A549 (cell line): ENCODE data around the gene GMCL2. TPM values are rescaled to one million over a fixed set of nuclear protein-coding genes. Genes with fewer than 3 reads are reported as not detected.
A peak's percentile ranks its signal among the peaks of the same experiment; 100 is the strongest.

ENCODE experiments used
- ATAC-seq, 2 experiments: fragments of 200-7000 bp in 1 of 2; fragments of >200 bp in 1 of 2; cut with Nextera tagmentation in 1 of 2; cut with Tn5 transposase in 1 of 2; 3 replicates each; pipeline versions ENCODE4 v1.8.0 to v1.9.1; 2018 to 2020; ENCODE audit warnings: mild to moderate bottlenecking in 1 of 2, moderate library complexity in 1 of 2
- CTCF ChIA-PET: fragments of 300-600 bp; sonication (Branson Sonifier 250); formaldehyde crosslinking; extraction: SDS; loops from one replicate; lab custom pipeline; 2021; ENCODE audit warnings: antibody characterized with exemption, inconsistent platforms; lab: Yijun Ruan, JAX
- POLR2A ChIA-PET: fragments of 350-600 bp; formaldehyde crosslinking; extraction: SDS; loops from one replicate; lab custom pipeline; 2021; ENCODE audit warnings: antibody characterized with exemption, inconsistent platforms; lab: Yijun Ruan, JAX
- DNase-seq, 2 experiments: peaks; one replicate each; pipeline versions ENCODE4 v3.0.0 to v3.0.0-alpha.2; 2011 to 2016; ENCODE audit warnings: low read depth in 1 of 2, low spot score in 1 of 2
- FAIRE-seq: peaks from 2 replicates; lab custom pipeline; 2011; peaks lifted over from hg19 to GRCh38; lab: Jason Lieb, UNC
- H3K27ac ChIP-seq, 2 experiments: fragments of >200 bp; sonication (Bioruptor Twin); formaldehyde crosslinking; 3 replicates each; pipeline ENCODE4 v1.5.1; 2016 to 2017
- H3K4me1 ChIP-seq: fragments of >200 bp; sonication (Bioruptor Twin); formaldehyde crosslinking; 3 replicates; pipeline ENCODE4 v1.6.1; 2016
- H3K4me2 ChIP-seq: fragments of >200 bp; sonication (Bioruptor Twin); formaldehyde crosslinking; 3 replicates; pipeline ENCODE4 v1.6.1; 2016
- H3K4me3 ChIP-seq: fragments of >200 bp; sonication (Bioruptor Twin); formaldehyde crosslinking; 3 replicates; pipeline ENCODE4 v1.5.1; 2016
- H3K9me3 ChIP-seq: fragments of >200 bp; sonication (Bioruptor Twin); formaldehyde crosslinking; 3 replicates; pipeline ENCODE4 v1.6.1; 2016
- BHLHE40 ChIP-seq: IDR thresholded peaks from 2 replicates; pipeline ENCODE4 v1.6.1; 2012; ENCODE audit warnings: low read depth, low read length, inconsistent platforms
- CBX2 ChIP-seq: fragments of 200-600 bp; sonication (generic); IDR thresholded peaks from 2 replicates; pipeline ENCODE4 v1.6.1; 2016; ENCODE audit warnings: low read depth, mild to moderate bottlenecking, borderline replicate concordance
- CBX8 ChIP-seq: fragments of 200-600 bp; sonication (generic); IDR thresholded peaks from 2 replicates; pipeline ENCODE4 v1.6.1; 2016
- EP300 ChIP-seq, 2 experiments: fragments of >200 bp; sonication (Bioruptor Twin); formaldehyde crosslinking; IDR thresholded peaks; 2 replicates in 1 of 2; 3 replicates in 1 of 2; pipeline ENCODE4 v1.6.1; 2016 to 2017
- ESRRA ChIP-seq: fragments of 150-350 bp; IDR thresholded peaks from 2 replicates; pipeline ENCODE4 v1.6.1; 2014; ENCODE audit warnings: mild to moderate bottlenecking, low read length, borderline replicate concordance
- FOSL2 ChIP-seq, 2 experiments: fragments of 450-650 bp in 1 of 2; fragments of >200 bp in 1 of 2; sonication (Bioruptor Twin) in 1 of 2; formaldehyde crosslinking; IDR thresholded peaks; 2 replicates each; pipeline versions ENCODE4 v1.5.0 to v1.6.1; 2016 to 2020; ENCODE audit warnings: mild to moderate bottlenecking in 1 of 2, moderate library complexity in 1 of 2
- GATA3 ChIP-seq: IDR thresholded peaks from 2 replicates; pipeline ENCODE4 v1.6.1; 2012; ENCODE audit warnings: borderline replicate concordance
- HEYL ChIP-seq: fragments of 250-450 bp; sonication (Bioruptor Pico); IDR thresholded peaks from 2 replicates; pipeline ENCODE4 v1.8.0; 2021; ENCODE audit warnings: mild to moderate bottlenecking, moderate library complexity
- JUN ChIP-seq, 2 experiments: fragments of >200 bp; sonication (Bioruptor Twin); formaldehyde crosslinking; IDR thresholded peaks; 2 replicates in 1 of 2; 3 replicates in 1 of 2; pipeline ENCODE4 v1.6.1; 2016 to 2017
- JUNB ChIP-seq: fragments of >200 bp; sonication (Bioruptor Twin); formaldehyde crosslinking; IDR thresholded peaks from 2 replicates; pipeline ENCODE4 v1.6.1; 2016
- KDM5A ChIP-seq: fragments of 200-600 bp; sonication (generic); IDR thresholded peaks from 2 replicates; pipeline ENCODE4 v1.6.1; 2016; ENCODE audit warnings: antibody characterized with exemption, mild to moderate bottlenecking
- MAFK ChIP-seq: fragments of 450-650 bp; IDR thresholded peaks from 2 replicates; pipeline ENCODE4 v1.6.1; 2014; ENCODE audit not compliant: partially characterized antibody
- PHF8 ChIP-seq: fragments of 200-600 bp; sonication (generic); IDR thresholded peaks from 2 replicates; pipeline ENCODE4 v1.6.1; 2016; ENCODE audit warnings: low read depth, mild to moderate bottlenecking, antibody characterized with exemption, moderate library complexity, borderline replicate concordance
- RFX5 ChIP-seq: fragments of 450-650 bp; IDR thresholded peaks from 2 replicates; pipeline ENCODE4 v1.7.1; 2014; ENCODE audit warnings: antibody characterized with exemption, mild to moderate bottlenecking, moderate library complexity
- RNF2 ChIP-seq: fragments of 200-600 bp; sonication (generic); IDR thresholded peaks from 2 replicates; pipeline ENCODE4 v1.6.1; 2016; ENCODE audit warnings: low read depth, mild to moderate bottlenecking, antibody characterized with exemption, moderate library complexity, borderline replicate concordance
- TFCP2L1 ChIP-seq: fragments of 250-450 bp; sonication (Bioruptor Pico); IDR thresholded peaks from 2 replicates; pipeline ENCODE4 v1.5.0; 2021; ENCODE audit warnings: mild to moderate bottlenecking
- TP53 ChIP-seq: fragments of 250-450 bp; sonication (Bioruptor Pico); IDR thresholded peaks from 2 replicates; pipeline ENCODE4 v1.5.0; 2021; ENCODE audit warnings: mild to moderate bottlenecking, moderate library complexity
- ZC3H11A ChIP-seq: fragments of 450-650 bp; IDR thresholded peaks from 2 replicates; pipeline ENCODE4 v1.6.1; 2014; ENCODE audit warnings: antibody characterized with exemption, mild to moderate bottlenecking
- ZFP36 ChIP-seq: fragments of 450-650 bp; IDR thresholded peaks from 2 replicates; pipeline ENCODE4 v1.6.1; 2014; ENCODE audit warnings: borderline replicate concordance; ENCODE audit not compliant: partially characterized antibody
- WGBS: methylation state at CpG from one replicate; pipeline ENCODE4 v1.1.6; 2017; ENCODE audit errors: missing lambda C conversion rate; 5-methylcytosine and 5-hydroxymethylcytosine counted together
- polyA plus RNA-seq, 4 experiments: library from polyadenylated mRNA; depleted of rRNA in 3 of 4; stranded (reverse); fragments of >200 nt; fragmentation: RNase III in 1 of 4; extraction: RNeasy Plus Mini Kit Qiagen cat#74134 plus additional on column Dnase treatment in 1 of 4; gene quantifications; 2 replicates in 3 of 4; 3 replicates in 1 of 4; pipeline ENCODE4 v1.2.3, GENCODE V29; 2011 to 2017
- TF ChIP-seq, protein P1 (sequence below): IDR thresholded peaks from 2 replicates; pipeline ENCODE4 v1.6.1; 2012
- TF ChIP-seq, protein P2 (sequence below): fragments of 250-450 bp; sonication (Bioruptor Pico); IDR thresholded peaks from 2 replicates; pipeline ENCODE4 v1.5.0; 2021; ENCODE audit warnings: mild to moderate bottlenecking, moderate library complexity, borderline replicate concordance

Gene GMCL2
- polyA plus RNA-seq, 2 of the 4 experiments (the other 2 are of a cell fraction), result not detected

DNA sequence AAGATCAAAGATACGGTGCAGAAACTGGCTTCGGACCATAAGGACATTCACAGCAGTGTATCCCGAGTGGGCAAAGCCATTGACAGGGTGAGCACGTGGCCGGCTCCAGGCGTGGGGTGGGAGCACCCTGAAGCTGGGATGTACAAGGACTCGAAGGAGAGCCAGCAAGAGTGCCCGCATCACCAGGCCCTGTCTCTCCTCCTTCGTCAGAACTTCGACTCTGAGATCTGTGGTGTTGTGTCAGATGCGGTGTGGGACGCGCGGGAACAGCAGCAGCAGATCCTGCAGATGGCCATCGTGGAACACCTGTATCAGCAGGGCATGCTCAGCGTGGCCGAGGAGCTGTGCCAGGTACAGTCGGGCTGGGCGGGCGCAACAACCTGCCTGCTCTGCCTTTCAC is 44.5 kb downstream of the GMCL2 start:
- Histone ChIP-seq H3K4me2 (no peak overlapping the region), H3K4me3 (no peak overlapping the region), H3K9me3 (no peaks in the 10 kb centered on the region)
- no peak for ATAC-seq
- FAIRE-seq, result no peak
- no peak for DNase-seq
- WGBS, result 91% methylated on average over 20 of the region's 20 CpGs
- TF ChIP-seq HEYL (CRISPR knock-in tag) (no peak), FOSL2 (IDR thresholded peaks at IDR 0.05) (no peak), FOSL2 (CRISPR knock-in tag; IDR thresholded peaks at IDR 0.05) (no peak), MAFK (no peak), ESRRA (no peak), BHLHE40 (no peak), KDM5A (no peak), RFX5 (no peak), JUN (IDR thresholded peaks at IDR 0.05) (no peak)
- TF ChIP-seq, protein P1, sequence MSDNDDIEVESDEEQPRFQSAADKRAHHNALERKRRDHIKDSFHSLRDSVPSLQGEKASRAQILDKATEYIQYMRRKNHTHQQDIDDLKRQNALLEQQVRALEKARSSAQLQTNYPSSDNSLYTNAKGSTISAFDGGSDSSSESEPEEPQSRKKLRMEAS, result no peak
- TF ChIP-seq, all 56 proteins: peak for 0
- ChIA-PET CTCF (interaction anchor here (1.0 to 9.3 kb wide), 5 partner anchors 9 to 66 kb away, joined by 3 to 174 read pairs (median 6); no protein-coding TSS in a partner anchor), POLR2A (interaction anchor here (1.9 kb wide), 1 partner anchor 11 kb away, joined by 7 read pairs; the partner anchor contains the start of gene NHP2)
- Histone ChIP-seq H3K27ac (no peak overlapping the region), H3K4me1 (peaks cover 8% of the 10 kb centered on the region; the same call in 2 of the 3 replicates)

DNA sequence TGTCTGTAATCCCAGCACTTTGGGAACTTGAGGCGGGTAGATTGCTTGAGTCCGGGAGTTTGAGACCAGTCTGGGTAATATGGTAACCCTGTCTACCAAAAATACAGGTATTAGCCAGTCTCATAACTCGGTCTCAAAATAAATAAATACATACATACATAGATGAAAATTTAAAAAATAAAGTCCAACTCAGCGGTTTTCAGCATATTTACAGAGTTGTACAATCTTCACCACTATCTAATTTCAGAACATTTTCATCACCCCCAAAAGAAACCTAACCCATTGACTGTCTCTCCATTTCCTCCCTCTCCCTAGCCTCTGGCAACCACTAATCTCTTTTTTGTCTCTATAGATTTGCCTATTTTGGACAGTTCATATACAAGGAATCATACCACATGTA is 45.6 kb downstream of the GMCL2 start:
- FAIRE-seq, result no peak
- CTCF ChIA-PET, result interaction anchor here (0.7 to 9.3 kb wide), 4 partner anchors 21 to 66 kb away, joined by 3 to 174 read pairs (median 4); no protein-coding TSS in a partner anchor
- H3K4me1 ChIP-seq, result peaks cover 5% of the 10 kb centered on the region; the same call in 2 of the 3 replicates
- H3K27ac ChIP-seq, result no peak overlapping the region
- no peaks in the 10 kb centered on the region for H3K9me3 ChIP-seq
- TF ChIP-seq MAFK (peak; percentile 35), TP53 (CRISPR knock-in tag) (no peak)
- TF ChIP-seq, all 56 proteins: peak for 1
- Histone ChIP-seq H3K4me3 (no peak overlapping the region), H3K4me2 (no peak overlapping the region)
- WGBS, result 92% methylated on average over 4 of the region's 4 CpGs
- POLR2A ChIA-PET, result no interaction called here
- ATAC-seq (no peak), DNase-seq (no peak)

DNA sequence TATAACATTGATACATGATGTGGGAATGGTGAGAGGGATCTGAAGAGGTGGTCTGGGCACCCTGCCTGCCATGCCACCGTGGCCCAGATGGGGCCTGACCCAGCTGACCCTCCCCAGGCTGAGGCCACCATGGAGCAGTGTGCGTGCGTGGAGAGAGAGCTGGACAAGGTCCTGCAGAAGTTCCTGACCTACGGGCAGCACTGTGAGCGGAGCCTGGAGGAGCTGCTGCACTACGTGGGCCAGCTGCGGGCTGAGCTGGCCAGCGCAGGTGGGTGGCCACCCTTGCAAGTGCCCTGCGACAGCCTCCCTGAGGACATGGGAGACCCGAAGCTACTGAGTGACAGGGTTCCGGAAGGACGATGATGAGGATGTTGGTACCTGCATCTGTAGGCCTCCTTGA is 49.2 kb downstream of the GMCL2 start:
- Histone ChIP-seq H3K4me2 (no peak overlapping the region), H3K27ac (no peak overlapping the region), H3K9me3 (no peaks in the 10 kb centered on the region), H3K4me3 (no peak overlapping the region), H3K4me1 (no peaks in the 10 kb centered on the region)
- no peak for FAIRE-seq
- ChIA-PET POLR2A (no interaction called here), CTCF (interaction anchor here (0.6 to 3.2 kb wide), 7 partner anchors 8 to 62 kb away, joined by 3 to 21 read pairs (median 3); partner anchors contain the start of gene NHP2)
- no peak for DNase-seq
- WGBS, result 95% methylated on average over 8 of the region's 12 CpGs
- peak; percentile 11 to 14; a peak in 1 of 6 replicates for ATAC-seq
- TF ChIP-seq GATA3 (no peak), CBX8 (no peak), TP53 (CRISPR knock-in tag) (no peak), RNF2 (no peak), ZFP36 (no peak), ZC3H11A (no peak), MAFK (no peak), EP300 (IDR thresholded peaks at IDR 0.05) (no peak), TFCP2L1 (CRISPR knock-in tag) (no peak), CBX2 (no peak), JUNB (no peak), PHF8 (no peak)
- TF ChIP-seq, protein P2, sequence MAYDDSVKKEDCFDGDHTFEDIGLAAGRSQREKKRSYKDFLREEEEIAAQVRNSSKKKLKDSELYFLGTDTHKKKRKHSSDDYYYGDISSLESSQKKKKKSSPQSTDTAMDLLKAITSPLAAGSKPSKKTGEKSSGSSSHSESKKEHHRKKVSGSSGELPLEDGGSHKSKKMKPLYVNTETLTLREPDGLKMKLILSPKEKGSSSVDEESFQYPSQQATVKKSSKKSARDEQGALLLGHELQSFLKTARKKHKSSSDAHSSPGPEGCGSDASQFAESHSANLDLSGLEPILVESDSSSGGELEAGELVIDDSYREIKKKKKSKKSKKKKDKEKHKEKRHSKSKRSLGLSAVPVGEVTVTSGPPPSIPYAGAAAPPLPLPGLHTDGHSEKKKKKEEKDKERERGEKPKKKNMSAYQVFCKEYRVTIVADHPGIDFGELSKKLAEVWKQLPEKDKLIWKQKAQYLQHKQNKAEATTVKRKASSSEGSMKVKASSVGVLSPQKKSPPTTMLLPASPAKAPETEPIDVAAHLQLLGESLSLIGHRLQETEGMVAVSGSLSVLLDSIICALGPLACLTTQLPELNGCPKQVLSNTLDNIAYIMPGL, result no peak
